Gastroesophageal sphincter (tissue), 4 donors: ENCODE data around the gene GAD2. TPM values are rescaled to one million over a fixed set of nuclear protein-coding genes. Genes with fewer than 3 reads are reported as not detected.

Source experiments
- ATAC-seq: fragments of 150-250 bp; one replicate; pipeline ENCODE4 v1.9.1; 2016; ENCODE audit warnings: mild to moderate bottlenecking, moderate library complexity
- H3K27ac ChIP-seq, 4 donors: fragments of 200-600 bp; sonication (generic) in 3 of 4; 1 replicate in 3 of 4; 2 replicates in 1 of 4; pipeline ENCODE4 v1.5.1; 2016 to 2019
- H3K27me3 ChIP-seq: fragments of 200-600 bp; sonication (generic); one replicate; pipeline ENCODE4 v1.5.1; 2019
- H3K36me3 ChIP-seq, 2 donors: fragments of 200-600 bp; sonication (generic); one replicate each; pipeline ENCODE4 v1.5.1; 2019; ENCODE audit warnings: control low read depth in 1 of 2
- H3K4me1 ChIP-seq, 3 donors: fragments of 200-600 bp; sonication (generic); 1 replicate in 2 of 3; 2 replicates in 1 of 3; pipeline ENCODE4 v1.5.1; 2016 to 2019; ENCODE audit warnings: control low read depth in 2 of 3
- H3K4me3 ChIP-seq, 2 donors: fragments of 200-600 bp; sonication (generic); one replicate each; pipeline ENCODE4 v1.5.1; 2019; ENCODE audit warnings: mild to moderate bottlenecking in 1 of 2, moderate library complexity in 1 of 2
- H3K9me3 ChIP-seq, 3 donors: fragments of 200-600 bp; sonication (generic); one replicate each; pipeline ENCODE4 v1.5.1; 2017 to 2019; ENCODE audit warnings: control low read depth in 2 of 3
- CTCF ChIP-seq, 4 experiments: fragments of 200-600 bp in 2 of 4; fragments of 450-650 bp in 2 of 4; sonication (generic) in 1 of 4; IDR thresholded peaks; one replicate each; pipeline ENCODE4 v1.5.1; 2017 to 2019; ENCODE audit warnings: antibody characterized with exemption in 4 of 4, mild to moderate bottlenecking in 2 of 4, moderate library complexity in 2 of 4
- EP300 ChIP-seq: sonication (generic); formaldehyde crosslinking; IDR thresholded peaks from one replicate; pipeline ENCODE4 v1.6.1; 2017; ENCODE audit warnings: antibody characterized with exemption, mild to moderate bottlenecking
- POLR2A ChIP-seq, 2 donors: fragments of 450-650 bp; IDR thresholded peaks; one replicate each; pipeline ENCODE4 v1.6.1; 2017; ENCODE audit warnings: antibody characterized with exemption in 2 of 2, mild to moderate bottlenecking in 2 of 2, moderate library complexity in 1 of 2
- POLR2AphosphoS5 ChIP-seq: sonication (generic); formaldehyde crosslinking; IDR thresholded peaks from one replicate; pipeline ENCODE4 v1.6.1; 2017; ENCODE audit warnings: antibody characterized with exemption
- WGBS, 2 donors: methylation state at CpG; one replicate each; pipeline ENCODE4 v1.1.5; 2018; ENCODE audit warnings: low coverage in 1 of 2; 5-methylcytosine and 5-hydroxymethylcytosine counted together
- total RNA-seq, 4 donors: library from RNA; depleted of rRNA; stranded (reverse); fragments of >200 nt; gene quantifications; one replicate each; pipeline ENCODE4 v1.1.0, GENCODE V29; 2016

GAD2 gene
- total RNA-seq, 4 donors from 2014 or later: not detected

GRCh38 chr10:26194275-26194674, 22.3 kb upstream of the GAD2 start:
- H3K9me3 ChIP-seq: no peaks in the 10 kb centered on the region
- TF ChIP-seq EP300: no peak
- no peak for TF ChIP-seq CTCF (IDR thresholded peaks at IDR 0.05)
- TF ChIP-seq POLR2AphosphoS5: no peak
- no peak for TF ChIP-seq POLR2A (IDR thresholded peaks at IDR 0.05)
- H3K4me3 ChIP-seq: no peak overlapping the region
- WGBS, 2 donors: 0 to 61% methylated on average over 1 to 5 of the region's 5 CpGs
- no peaks in the 10 kb centered on the region for H3K4me1 ChIP-seq
- no peaks in the 10 kb centered on the region for H3K27me3 ChIP-seq
- no peak overlapping the region for H3K27ac ChIP-seq
- ATAC-seq: no peak
- H3K36me3 ChIP-seq: no peaks in the 10 kb centered on the region

DNA sequence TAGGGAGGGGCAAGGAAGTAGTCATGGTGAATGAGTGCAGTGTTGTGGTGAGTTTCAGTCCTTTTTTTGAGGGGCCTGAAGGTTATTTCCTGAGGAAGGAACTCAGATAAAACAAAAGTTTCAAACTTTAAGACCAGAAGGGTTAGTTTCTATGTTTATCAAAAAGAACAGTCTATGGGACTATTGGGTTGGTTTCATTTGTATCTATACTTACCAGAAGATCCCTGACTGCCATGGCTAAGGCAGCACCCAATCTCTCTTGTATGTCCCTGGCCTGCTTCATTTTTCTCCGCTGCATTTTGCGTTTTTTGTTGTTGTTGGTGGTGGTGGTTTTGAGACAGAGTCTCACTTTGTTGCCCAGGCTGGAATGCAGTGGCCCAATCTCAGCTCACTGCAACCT, 19.3 kb upstream of the GAD2 start:
- Histone ChIP-seq H3K36me3 (no peaks in the 10 kb centered on the region), H3K4me3 (no peak overlapping the region), H3K27me3 (no peaks in the 10 kb centered on the region), H3K27ac (no peak overlapping the region), H3K9me3 (no peaks in the 10 kb centered on the region), H3K4me1 (no peaks in the 10 kb centered on the region)
- 96% methylated on average over 2 of the region's 2 CpGs; no CpG with 5 or more reads in 1 of the 2 donors for WGBS, 2 donors
- no peak for ATAC-seq
- TF ChIP-seq EP300 (no peak), POLR2AphosphoS5 (no peak), CTCF (IDR thresholded peaks at IDR 0.05) (no peak), POLR2A (IDR thresholded peaks at IDR 0.05) (no peak)

DNA sequence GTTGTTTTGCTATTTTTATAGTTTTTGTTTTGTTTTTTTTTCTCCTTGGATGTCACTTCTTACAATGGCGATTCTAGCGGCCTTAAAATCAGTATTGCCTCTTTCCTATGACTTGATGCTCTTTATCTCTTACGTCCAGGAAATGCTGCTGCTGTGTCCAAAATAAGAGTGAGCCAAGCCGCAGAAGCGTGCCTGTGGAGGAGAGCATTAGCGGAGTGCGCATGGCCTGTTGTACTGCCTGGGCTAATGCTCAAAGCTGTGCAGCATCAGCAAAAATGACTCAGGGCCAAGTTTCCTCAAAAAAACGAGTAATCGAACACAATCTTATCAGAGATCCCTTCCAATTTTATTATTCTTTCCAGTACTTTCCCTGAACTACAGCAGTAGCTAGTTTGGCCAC, 18.5 kb upstream of the GAD2 start:
- Histone ChIP-seq H3K4me3 (no peak overlapping the region), H3K27me3 (no peaks in the 10 kb centered on the region), H3K27ac (no peak overlapping the region), H3K4me1 (no peaks in the 10 kb centered on the region), H3K9me3 (no peaks in the 10 kb centered on the region), H3K36me3 (no peaks in the 10 kb centered on the region)
- no peak for ATAC-seq
- 85 to 92% methylated on average over 4 to 8 of the region's 9 CpGs for WGBS, 2 donors
- TF ChIP-seq POLR2AphosphoS5 (no peak), EP300 (no peak), CTCF (IDR thresholded peaks at IDR 0.05) (no peak), POLR2A (IDR thresholded peaks at IDR 0.05) (no peak)

GRCh38 chr10:26199841-26200240, 16.7 kb upstream of the GAD2 start:
- H3K27me3 ChIP-seq: no peaks in the 10 kb centered on the region
- H3K27ac ChIP-seq: no peak overlapping the region
- ATAC-seq: no peak
- H3K4me3 ChIP-seq: no peak overlapping the region
- no peaks in the 10 kb centered on the region for H3K36me3 ChIP-seq
- no peaks in the 10 kb centered on the region for H3K9me3 ChIP-seq
- TF ChIP-seq CTCF (IDR thresholded peaks at IDR 0.05): no peak
- TF ChIP-seq POLR2A (IDR thresholded peaks at IDR 0.05): no peak
- TF ChIP-seq POLR2AphosphoS5: no peak
- no peak for TF ChIP-seq EP300
- WGBS, 2 donors: 36 to 45% methylated on average over 2 to 4 of the region's 4 CpGs
- no peaks in the 10 kb centered on the region for H3K4me1 ChIP-seq

- Histone ChIP-seq H3K36me3 (no peaks in the 10 kb centered on the region), H3K27ac (no peak overlapping the region), H3K27me3 (peaks cover 1% of the 10 kb centered on the region), H3K4me1 (no peaks in the 10 kb centered on the region), H3K9me3 (peaks cover 0 to 18% (median 0%) of the 10 kb centered on the region in 3 donors), H3K4me3 (no peak overlapping the region)
- no peak for ATAC-seq
- TF ChIP-seq EP300 (no peak), POLR2AphosphoS5 (no peak), CTCF (IDR thresholded peaks at IDR 0.05) (no peak), POLR2A (IDR thresholded peaks at IDR 0.05) (no peak)
- WGBS, 2 donors: 49 to 63% methylated on average over 1 to 2 of the region's 2 CpGs
Observed at GRCh38 chr10:26205223-26205622, 11.4 kb upstream of the GAD2 start.
